SK-N-SH treated with all-trans-retinoic acid at 6 μM for 48 hours (cell line): ENCODE results near the gene PPP1R12B.

Experiments used
- ATAC-seq: fragments of 200-7000 bp; cut with Tn5 transposase; 3 replicates; pipeline ENCODE4 v1.9.1; 2020; ENCODE audit warnings: mild to moderate bottlenecking, moderate library complexity
- ARNTL ChIP-seq: fragments of 450-650 bp; formaldehyde crosslinking; IDR thresholded peaks from 2 replicates; pipeline ENCODE4 v1.5.0; 2020; ENCODE audit warnings: low read depth, mild to moderate bottlenecking, moderate library complexity, borderline replicate concordance
- BACH2 ChIP-seq: fragments of 250-450 bp; sonication (Bioruptor Pico); IDR thresholded peaks from 2 replicates; pipeline ENCODE4 v1.9.0; 2021; ENCODE audit warnings: mild to moderate bottlenecking, borderline replicate concordance
- CREB5 ChIP-seq: fragments of 250-450 bp; sonication (Bioruptor Pico); IDR thresholded peaks from 2 replicates; pipeline ENCODE4 v1.5.1; 2020; ENCODE audit warnings: low read depth, mild to moderate bottlenecking, moderate library complexity
- CSDC2 ChIP-seq: fragments of 250-450 bp; sonication (Bioruptor Pico); IDR thresholded peaks from 2 replicates; pipeline ENCODE4 v1.5.0; 2020; ENCODE audit warnings: mild to moderate bottlenecking, moderate library complexity
- ESRRG ChIP-seq: fragments of 250-450 bp; sonication (Bioruptor Pico); IDR thresholded peaks from 2 replicates; pipeline ENCODE4 v1.6.1; 2021; ENCODE audit warnings: mild to moderate bottlenecking
- GLIS3 ChIP-seq: fragments of 250-450 bp; sonication (Bioruptor Pico); IDR thresholded peaks from 2 replicates; pipeline ENCODE4 v1.5.0; 2020; ENCODE audit warnings: mild to moderate bottlenecking, moderate library complexity
- ISL1 ChIP-seq: fragments of 250-450 bp; sonication (Bioruptor Pico); IDR thresholded peaks from 2 replicates; pipeline ENCODE4 v2.1.2; 2022; ENCODE audit warnings: mild to moderate bottlenecking, moderate library complexity
- PATZ1 ChIP-seq: fragments of 250-450 bp; sonication (Bioruptor Pico); IDR thresholded peaks from 2 replicates; pipeline ENCODE4 v1.8.0; 2020; ENCODE audit warnings: mild to moderate bottlenecking, moderate library complexity, borderline replicate concordance
- PPARA ChIP-seq: fragments of 250-450 bp; sonication (Bioruptor Pico); IDR thresholded peaks from 2 replicates; pipeline ENCODE4 v1.5.0; 2020; ENCODE audit warnings: mild to moderate bottlenecking, borderline replicate concordance
- RARB ChIP-seq: fragments of 250-450 bp; sonication (Bioruptor Pico); IDR thresholded peaks from 2 replicates; pipeline ENCODE4 v1.8.0; 2021; ENCODE audit warnings: mild to moderate bottlenecking, moderate library complexity
- SNAI2 ChIP-seq: fragments of 250-450 bp; sonication (Bioruptor Pico); IDR thresholded peaks from 2 replicates; pipeline ENCODE4 v1.5.0; 2020; ENCODE audit warnings: mild to moderate bottlenecking, moderate library complexity
- TCF4 ChIP-seq: fragments of 250-450 bp; sonication (Bioruptor Pico); IDR thresholded peaks from 2 replicates; pipeline ENCODE4 v1.8.0; 2021; ENCODE audit warnings: mild to moderate bottlenecking, moderate library complexity, borderline replicate concordance
- TOX ChIP-seq: fragments of 250-450 bp; sonication (Bioruptor Pico); IDR thresholded peaks from 2 replicates; pipeline ENCODE4 v1.8.0; 2021; ENCODE audit warnings: mild to moderate bottlenecking, moderate library complexity, borderline replicate concordance
- ZC3H10 ChIP-seq: fragments of 250-450 bp; sonication (Bioruptor Pico); IDR thresholded peaks from 2 replicates; pipeline ENCODE4 v1.5.1; 2021; ENCODE audit warnings: mild to moderate bottlenecking, moderate library complexity
- ZFP3 ChIP-seq: fragments of 250-450 bp; sonication (Bioruptor Pico); IDR thresholded peaks from 2 replicates; pipeline ENCODE4 v1.5.0; 2020; ENCODE audit warnings: mild to moderate bottlenecking, moderate library complexity
- ZFP30 ChIP-seq: fragments of 450-650 bp; formaldehyde crosslinking; IDR thresholded peaks from 2 replicates; pipeline ENCODE4 v1.5.0; 2022; ENCODE audit warnings: mild to moderate bottlenecking, moderate library complexity
- ZNF565 ChIP-seq: fragments of 450-650 bp; formaldehyde crosslinking; conservative IDR thresholded peaks from 2 replicates; pipeline ENCODE4 v1.5.0; 2020; ENCODE audit warnings: low read depth, mild to moderate bottlenecking, moderate library complexity
- ZNF70 ChIP-seq: fragments of 450-650 bp; formaldehyde crosslinking; IDR thresholded peaks from 2 replicates; pipeline ENCODE4 v1.5.0; 2020; ENCODE audit warnings: mild to moderate bottlenecking, moderate library complexity
- ZNF8 ChIP-seq: fragments of 450-650 bp; formaldehyde crosslinking; IDR thresholded peaks from 2 replicates; pipeline ENCODE4 v1.5.0; 2020; ENCODE audit warnings: mild to moderate bottlenecking, moderate library complexity
- TF ChIP-seq, protein P1 (sequence below): fragments of 250-450 bp; sonication (Bioruptor Pico); IDR thresholded peaks from 2 replicates; pipeline ENCODE4 v1.8.0; 2021; ENCODE audit warnings: low read depth, mild to moderate bottlenecking, moderate library complexity, borderline replicate concordance
- TF ChIP-seq, protein P2 (sequence below): fragments of 250-450 bp; sonication (Bioruptor Pico); IDR thresholded peaks from 2 replicates; pipeline ENCODE4 v1.5.1; 2021; ENCODE audit warnings: mild to moderate bottlenecking, moderate library complexity
- TF ChIP-seq, protein P3 (sequence below): fragments of 250-450 bp; sonication (Bioruptor Pico); IDR thresholded peaks from 2 replicates; pipeline ENCODE4 v1.5.0; 2020; ENCODE audit warnings: mild to moderate bottlenecking, moderate library complexity

PPP1R12B gene

DNA sequence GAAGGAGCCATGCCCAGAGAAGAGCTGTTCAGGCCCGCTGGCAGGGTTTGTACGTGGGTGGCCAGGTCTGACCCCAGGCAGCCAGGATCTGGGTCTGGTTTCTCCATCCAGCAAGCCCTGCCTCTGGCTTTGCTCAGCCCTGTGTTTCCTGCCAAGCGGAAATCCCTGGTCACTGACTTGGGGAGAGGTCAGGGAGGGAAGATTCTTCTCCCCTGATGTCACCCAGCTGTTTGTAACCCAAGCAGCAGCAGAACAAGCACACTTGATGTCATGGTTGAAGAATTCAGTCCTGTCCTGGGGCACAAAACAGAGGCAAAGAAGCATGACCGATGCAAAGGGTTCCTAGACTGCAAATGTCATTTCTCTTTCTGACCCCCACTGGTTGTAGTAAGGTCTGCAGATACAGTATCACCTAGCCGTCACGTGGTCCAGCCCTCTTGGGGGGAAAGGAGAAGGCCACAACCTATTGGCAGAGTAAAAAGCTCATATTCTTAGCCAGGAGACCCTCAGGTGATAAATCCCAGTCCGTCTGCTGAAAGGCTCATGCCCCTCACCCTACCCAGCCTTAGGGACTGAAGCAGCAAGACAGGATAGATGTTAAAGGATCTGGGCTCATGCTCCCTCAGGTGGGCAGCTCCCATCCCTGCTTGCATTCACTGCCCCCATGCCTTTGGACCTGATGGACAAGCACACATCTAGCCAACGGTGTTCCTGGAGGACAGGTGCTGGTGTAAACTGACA is 240.9 kb downstream of the PPP1R12B start (continued):
- TF ChIP-seq, protein P1, sequence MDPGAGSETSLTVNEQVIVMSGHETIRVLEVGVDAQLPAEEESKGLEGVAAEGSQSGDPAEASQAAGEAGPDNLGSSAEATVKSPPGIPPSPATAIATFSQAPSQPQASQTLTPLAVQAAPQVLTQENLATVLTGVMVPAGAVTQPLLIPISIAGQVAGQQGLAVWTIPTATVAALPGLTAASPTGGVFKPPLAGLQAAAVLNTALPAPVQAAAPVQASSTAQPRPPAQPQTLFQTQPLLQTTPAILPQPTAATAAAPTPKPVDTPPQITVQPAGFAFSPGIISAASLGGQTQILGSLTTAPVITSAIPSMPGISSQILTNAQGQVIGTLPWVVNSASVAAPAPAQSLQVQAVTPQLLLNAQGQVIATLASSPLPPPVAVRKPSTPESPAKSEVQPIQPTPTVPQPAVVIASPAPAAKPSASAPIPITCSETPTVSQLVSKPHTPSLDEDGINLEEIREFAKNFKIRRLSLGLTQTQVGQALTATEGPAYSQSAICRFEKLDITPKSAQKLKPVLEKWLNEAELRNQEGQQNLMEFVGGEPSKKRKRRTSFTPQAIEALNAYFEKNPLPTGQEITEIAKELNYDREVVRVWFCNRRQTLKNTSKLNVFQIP (CRISPR knock-in tag), result 0 out of 2 replicates have a peak, but pooled peaks have one; percentile 9
- no peak for TF ChIP-seq ESRRG
- TF ChIP-seq PATZ1, result no peak
- TF ChIP-seq, protein P2, sequence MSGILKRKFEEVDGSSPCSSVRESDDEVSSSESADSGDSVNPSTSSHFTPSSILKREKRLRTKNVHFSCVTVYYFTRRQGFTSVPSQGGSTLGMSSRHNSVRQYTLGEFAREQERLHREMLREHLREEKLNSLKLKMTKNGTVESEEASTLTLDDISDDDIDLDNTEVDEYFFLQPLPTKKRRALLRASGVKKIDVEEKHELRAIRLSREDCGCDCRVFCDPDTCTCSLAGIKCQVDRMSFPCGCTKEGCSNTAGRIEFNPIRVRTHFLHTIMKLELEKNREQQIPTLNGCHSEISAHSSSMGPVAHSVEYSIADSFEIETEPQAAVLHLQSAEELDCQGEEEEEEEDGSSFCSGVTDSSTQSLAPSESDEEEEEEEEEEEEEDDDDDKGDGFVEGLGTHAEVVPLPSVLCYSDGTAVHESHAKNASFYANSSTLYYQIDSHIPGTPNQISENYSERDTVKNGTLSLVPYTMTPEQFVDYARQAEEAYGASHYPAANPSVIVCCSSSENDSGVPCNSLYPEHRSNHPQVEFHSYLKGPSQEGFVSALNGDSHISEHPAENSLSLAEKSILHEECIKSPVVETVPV (CRISPR knock-in tag), result no peak
- no peak for TF ChIP-seq ZNF565 (CRISPR knock-in tag)

DNA sequence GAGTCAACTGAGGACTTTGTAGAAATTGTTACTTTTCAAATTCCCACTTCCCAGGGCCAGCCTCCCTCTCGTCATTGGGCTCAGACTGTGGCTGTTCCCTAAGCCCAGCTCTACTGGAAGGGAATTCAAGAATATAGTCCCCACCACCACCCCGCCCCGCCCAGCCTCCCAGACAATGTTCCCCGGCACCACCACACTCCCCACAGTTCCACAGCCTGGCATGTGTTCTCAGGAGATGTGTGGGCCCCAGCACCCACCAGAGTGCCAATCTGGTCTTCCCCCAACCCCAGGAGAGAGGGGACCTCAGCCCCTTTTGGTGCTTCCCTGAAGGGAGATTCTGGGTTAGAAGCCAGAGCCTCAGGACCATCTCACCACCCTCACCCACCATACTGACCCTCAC is 241.6 kb downstream of the PPP1R12B start:
- ATAC-seq, result no peak
- no peak for TF ChIP-seq PATZ1
- TF ChIP-seq CREB5 (CRISPR knock-in tag), result no peak
- TF ChIP-seq ZFP3 (CRISPR knock-in tag), result no peak
- no peak for TF ChIP-seq TOX
- no peak for TF ChIP-seq PPARA (CRISPR knock-in tag)
- no peak for TF ChIP-seq SNAI2
- no peak for TF ChIP-seq TCF4 (CRISPR knock-in tag)
- TF ChIP-seq, protein P2 (CRISPR knock-in tag), result no peak
- TF ChIP-seq ZFP30 (CRISPR knock-in tag), result no peak
- TF ChIP-seq, protein P1 (CRISPR knock-in tag), result no peak
- TF ChIP-seq CSDC2 (CRISPR knock-in tag), result no peak
- no peak for TF ChIP-seq ZC3H10
- no peak for TF ChIP-seq ZNF70 (CRISPR knock-in tag)
- TF ChIP-seq GLIS3 (CRISPR knock-in tag), result no peak
- TF ChIP-seq ESRRG, result no peak
- no peak for TF ChIP-seq ARNTL

- no peak for ATAC-seq
- TF ChIP-seq ZNF70 (CRISPR knock-in tag), result no peak
- no peak for TF ChIP-seq BACH2 (CRISPR knock-in tag)
- no peak for TF ChIP-seq ZNF565 (CRISPR knock-in tag)
- no peak for TF ChIP-seq CSDC2 (CRISPR knock-in tag)
- TF ChIP-seq, protein P2 (CRISPR knock-in tag), result no peak
- TF ChIP-seq, protein P3, sequence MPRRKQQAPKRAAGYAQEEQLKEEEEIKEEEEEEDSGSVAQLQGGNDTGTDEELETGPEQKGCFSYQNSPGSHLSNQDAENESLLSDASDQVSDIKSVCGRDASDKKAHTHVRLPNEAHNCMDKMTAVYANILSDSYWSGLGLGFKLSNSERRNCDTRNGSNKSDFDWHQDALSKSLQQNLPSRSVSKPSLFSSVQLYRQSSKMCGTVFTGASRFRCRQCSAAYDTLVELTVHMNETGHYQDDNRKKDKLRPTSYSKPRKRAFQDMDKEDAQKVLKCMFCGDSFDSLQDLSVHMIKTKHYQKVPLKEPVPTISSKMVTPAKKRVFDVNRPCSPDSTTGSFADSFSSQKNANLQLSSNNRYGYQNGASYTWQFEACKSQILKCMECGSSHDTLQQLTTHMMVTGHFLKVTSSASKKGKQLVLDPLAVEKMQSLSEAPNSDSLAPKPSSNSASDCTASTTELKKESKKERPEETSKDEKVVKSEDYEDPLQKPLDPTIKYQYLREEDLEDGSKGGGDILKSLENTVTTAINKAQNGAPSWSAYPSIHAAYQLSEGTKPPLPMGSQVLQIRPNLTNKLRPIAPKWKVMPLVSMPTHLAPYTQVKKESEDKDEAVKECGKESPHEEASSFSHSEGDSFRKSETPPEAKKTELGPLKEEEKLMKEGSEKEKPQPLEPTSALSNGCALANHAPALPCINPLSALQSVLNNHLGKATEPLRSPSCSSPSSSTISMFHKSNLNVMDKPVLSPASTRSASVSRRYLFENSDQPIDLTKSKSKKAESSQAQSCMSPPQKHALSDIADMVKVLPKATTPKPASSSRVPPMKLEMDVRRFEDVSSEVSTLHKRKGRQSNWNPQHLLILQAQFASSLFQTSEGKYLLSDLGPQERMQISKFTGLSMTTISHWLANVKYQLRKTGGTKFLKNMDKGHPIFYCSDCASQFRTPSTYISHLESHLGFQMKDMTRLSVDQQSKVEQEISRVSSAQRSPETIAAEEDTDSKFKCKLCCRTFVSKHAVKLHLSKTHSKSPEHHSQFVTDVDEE (CRISPR knock-in tag), result no peak
- TF ChIP-seq ZFP3 (CRISPR knock-in tag), result no peak
- no peak for TF ChIP-seq ISL1
- TF ChIP-seq RARB (CRISPR knock-in tag), result no peak
- TF ChIP-seq ZNF8 (CRISPR knock-in tag), result no peak
Measured at GRCh38 chr1:202590975-202591411, 242.5 kb downstream of the PPP1R12B start.
